Stimulated activated CD8-positive, alpha-beta memory T cell treated with anti-CD3 and anti-CD28 coated beads, Interleukin-7, amount 100 ng/mL, for 24 hours (primary cell): Measurements from ENCODE around the gene DAG1.

ENCODE experiments used
- DNase-seq: peaks from one replicate; pipeline ENCODE4 v3.0.0-alpha.2; 2020; ENCODE audit warnings: low read depth

Gene DAG1

GRCh38 chr3:49554633-49555265, 84.7 kb downstream of the DAG1 start:
- DNase-seq, result peak; percentile 27

- DNase-seq, result no peak
These were observed 86.6 kb downstream of the DAG1 start for GRCh38 chr3:49556500-49557275.

GRCh38 chr3:49563040-49563578, 93.0 kb downstream of the DAG1 start:
- DNase-seq, result no peak

- no peak for DNase-seq
These were observed 93.7 kb downstream of the DAG1 start for GRCh38 chr3:49563766-49564165.

- DNase-seq, result no peak
These were observed 96.2 kb downstream of the DAG1 start for GRCh38 chr3:49566312-49566711.

GRCh38 chr3:49567406-49567805, 97.3 kb downstream of the DAG1 start:
- no peak for DNase-seq

- no peak for DNase-seq
These were observed 98.9 kb downstream of the DAG1 start for GRCh38 chr3:49568965-49569364.

- no peak for DNase-seq
These were observed 100.1 kb downstream of the DAG1 start for GRCh38 chr3:49570028-49570654.

- no peak for DNase-seq
These were observed 112.1 kb downstream of the DAG1 start for GRCh38 chr3:49582177-49582576.
